NT2/D1 (cell line): Measurements from ENCODE around the gene CD81.

ENCODE experiments used
- DNase-seq: peaks from one replicate; pipeline ENCODE4 v3.0.0-alpha.2; 2011; ENCODE audit warnings: low read depth, low spot score
- H3K27me3 ChIP-seq: 2 replicates; pipeline ENCODE4 v1.6.0; 2011; ENCODE audit warnings: mild to moderate bottlenecking; ENCODE audit not compliant: insufficient read length, insufficient read depth
- H3K36me3 ChIP-seq: 2 replicates; pipeline ENCODE4 v1.6.1; 2011; ENCODE audit warnings: mild to moderate bottlenecking, low read length, mixed read lengths; ENCODE audit not compliant: insufficient read depth, insufficient read length
- H3K4me1 ChIP-seq: 2 replicates; pipeline ENCODE4 v1.5.1; 2011; ENCODE audit not compliant: insufficient read depth, insufficient read length
- H3K4me3 ChIP-seq: 2 replicates; pipeline ENCODE4 v1.5.1; 2011; ENCODE audit warnings: low read depth; ENCODE audit not compliant: insufficient read length
- H3K9ac ChIP-seq: 2 replicates; pipeline ENCODE4 v1.6.0; 2011; ENCODE audit warnings: low read depth; ENCODE audit not compliant: insufficient read length
- H3K9me3 ChIP-seq: 2 replicates; pipeline ENCODE4 v1.5.1; 2011; ENCODE audit warnings: mild to moderate bottlenecking, low read length; ENCODE audit not compliant: insufficient read depth
- SUZ12 ChIP-seq: IDR thresholded peaks from 2 replicates; pipeline ENCODE4 v1.6.1; 2011; ENCODE audit not compliant: insufficient read length, insufficient read depth; ENCODE audit errors: extremely low read depth
- YY1 ChIP-seq: IDR thresholded peaks from 2 replicates; pipeline ENCODE4 v1.6.1; 2011; ENCODE audit not compliant: insufficient read length, insufficient read depth
- ZNF274 ChIP-seq: IDR thresholded peaks from 2 replicates; pipeline ENCODE4 v1.6.1; 2011; ENCODE audit warnings: mild to moderate bottlenecking, low read depth, low read length

CD81 gene

DNA sequence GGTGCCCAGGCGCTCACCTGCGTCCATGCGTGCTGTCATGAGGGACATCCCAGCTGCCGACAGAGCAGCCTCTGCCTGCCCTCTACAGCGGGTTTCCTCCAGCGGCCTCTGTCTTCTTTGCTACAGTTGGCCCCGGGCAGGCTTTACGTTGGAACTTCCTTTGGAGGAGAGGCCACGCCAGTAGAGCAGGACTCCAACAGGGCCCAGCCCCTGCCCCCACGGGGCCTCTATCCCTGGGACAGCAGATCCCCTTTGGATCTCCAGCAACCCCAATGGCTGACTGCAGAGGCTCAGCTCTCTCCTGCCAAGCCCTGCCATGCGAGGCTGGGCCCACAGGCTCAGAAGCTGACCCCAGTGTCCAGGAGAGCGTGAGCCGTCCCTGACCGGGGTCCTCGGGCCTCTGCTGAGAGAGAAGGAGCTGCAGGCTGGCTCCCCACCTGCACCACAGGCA lies 55.1 kb downstream of the CD81 start:
- H3K9ac ChIP-seq, result no peak overlapping the region
- no peaks in the 10 kb centered on the region for H3K9me3 ChIP-seq
- no peaks in the 10 kb centered on the region for H3K4me1 ChIP-seq
- H3K4me3 ChIP-seq, result no peak overlapping the region
- peaks cover 27% of the 10 kb centered on the region for H3K27me3 ChIP-seq
- H3K36me3 ChIP-seq, result no peaks in the 10 kb centered on the region
- TF ChIP-seq YY1 (no peak), SUZ12 (no peak), ZNF274 (no peak)
- no peak for DNase-seq

GRCh38 chr11:2432628-2433071 lies 55.5 kb downstream of the CD81 start:
- no peaks in the 10 kb centered on the region for H3K9me3 ChIP-seq
- TF ChIP-seq YY1, result no peak
- TF ChIP-seq ZNF274, result no peak
- no peak for TF ChIP-seq SUZ12
- no peaks in the 10 kb centered on the region for H3K4me1 ChIP-seq
- no peaks in the 10 kb centered on the region for H3K36me3 ChIP-seq
- DNase-seq, result no peak
- no peak overlapping the region for H3K4me3 ChIP-seq
- H3K27me3 ChIP-seq, result peaks cover 31% of the 10 kb centered on the region
- H3K9ac ChIP-seq, result no peak overlapping the region

- H3K9me3 ChIP-seq, result no peaks in the 10 kb centered on the region
- no peaks in the 10 kb centered on the region for H3K4me1 ChIP-seq
- no peak for TF ChIP-seq ZNF274
- TF ChIP-seq SUZ12, result no peak
- no peak for TF ChIP-seq YY1
- DNase-seq, result no peak
- no peak overlapping the region for H3K9ac ChIP-seq
- peaks cover 31% of the 10 kb centered on the region for H3K27me3 ChIP-seq
- H3K4me3 ChIP-seq, result no peak overlapping the region
- no peaks in the 10 kb centered on the region for H3K36me3 ChIP-seq
Measured at GRCh38 chr11:2433106-2433925, 56.2 kb downstream of the CD81 start.

DNA sequence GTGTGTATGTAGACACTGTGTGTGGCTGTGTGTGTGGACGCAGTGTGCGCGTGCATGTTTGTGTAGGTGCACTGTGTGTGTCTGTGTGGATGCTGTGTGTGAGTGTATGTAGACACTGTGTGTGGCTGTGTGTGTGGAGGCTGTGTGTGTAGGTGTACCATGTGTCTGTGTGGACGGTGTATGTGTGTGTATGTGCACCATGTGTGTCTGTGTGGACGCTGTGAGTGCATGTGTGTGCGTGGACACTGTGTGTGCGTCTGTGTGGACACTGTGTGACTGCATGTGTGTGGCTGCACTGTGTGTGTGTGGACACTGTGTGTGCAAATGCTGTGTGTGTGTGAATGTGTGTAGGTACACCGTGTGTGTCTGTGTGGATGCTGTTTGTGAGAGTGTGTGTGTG lies 56.9 kb downstream of the CD81 start:
- Histone ChIP-seq H3K27me3 (peaks cover 31% of the 10 kb centered on the region), H3K36me3 (no peaks in the 10 kb centered on the region), H3K9me3 (no peaks in the 10 kb centered on the region), H3K4me3 (no peak overlapping the region), H3K9ac (no peak overlapping the region), H3K4me1 (no peaks in the 10 kb centered on the region)
- DNase-seq, result no peak
- TF ChIP-seq SUZ12, result no peak
- TF ChIP-seq ZNF274, result no peak
- TF ChIP-seq YY1, result no peak

GRCh38 chr11:2434506-2435255 lies 57.6 kb downstream of the CD81 start:
- H3K4me1 ChIP-seq, result no peaks in the 10 kb centered on the region
- H3K9me3 ChIP-seq, result no peaks in the 10 kb centered on the region

DNA sequence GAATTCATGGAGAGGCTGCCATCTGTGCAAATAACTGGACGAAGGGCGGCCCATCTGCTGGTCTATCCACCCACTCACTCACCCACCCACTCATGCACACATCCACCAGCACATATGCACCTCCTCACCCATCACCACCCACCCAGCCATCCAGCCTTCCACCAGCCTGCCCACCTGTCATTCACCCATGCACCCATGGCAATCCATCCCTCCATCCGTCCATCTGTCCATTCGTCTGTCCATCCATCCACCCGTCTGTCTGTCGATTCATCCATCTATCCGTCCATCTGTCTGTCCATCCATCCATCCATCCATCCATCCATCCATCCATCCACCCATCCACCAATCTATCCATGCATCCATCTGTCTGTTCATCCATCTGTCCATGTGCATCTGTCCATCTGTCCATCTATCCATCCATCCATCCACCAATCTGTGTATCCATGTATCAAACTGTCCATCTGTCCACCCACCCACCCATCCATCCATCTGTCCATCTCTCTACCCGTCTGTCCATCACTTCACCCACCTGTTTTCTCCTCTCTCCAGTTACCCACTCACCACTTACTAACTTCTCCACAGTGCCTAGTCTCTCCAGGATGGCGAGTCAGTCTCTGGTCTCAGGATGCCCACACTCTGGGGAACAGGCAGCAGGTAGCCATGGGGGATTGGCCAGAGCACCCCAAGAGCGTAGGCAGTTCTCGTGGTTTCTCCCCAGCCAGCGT lies 58.3 kb downstream of the CD81 start:
- Histone ChIP-seq H3K4me3 (no peak overlapping the region), H3K36me3 (no peaks in the 10 kb centered on the region), H3K9me3 (no peaks in the 10 kb centered on the region), H3K27me3 (peaks cover 42% of the 10 kb centered on the region), H3K9ac (no peak overlapping the region), H3K4me1 (no peaks in the 10 kb centered on the region)
- TF ChIP-seq YY1, result no peak
- TF ChIP-seq SUZ12, result no peak
- DNase-seq, result no peak

More at GRCh38 chr11:2434506-2435255, 57.6 kb downstream of the CD81 start:
- TF ChIP-seq ZNF274 (no peak), YY1 (no peak), SUZ12 (no peak)
- peaks cover 34% of the 10 kb centered on the region for H3K27me3 ChIP-seq
- no peak overlapping the region for H3K9ac ChIP-seq
- H3K4me3 ChIP-seq, result no peak overlapping the region
- H3K36me3 ChIP-seq, result no peaks in the 10 kb centered on the region
- no peak for DNase-seq
